ENCODE measurements around the gene KLC1.

DNA sequence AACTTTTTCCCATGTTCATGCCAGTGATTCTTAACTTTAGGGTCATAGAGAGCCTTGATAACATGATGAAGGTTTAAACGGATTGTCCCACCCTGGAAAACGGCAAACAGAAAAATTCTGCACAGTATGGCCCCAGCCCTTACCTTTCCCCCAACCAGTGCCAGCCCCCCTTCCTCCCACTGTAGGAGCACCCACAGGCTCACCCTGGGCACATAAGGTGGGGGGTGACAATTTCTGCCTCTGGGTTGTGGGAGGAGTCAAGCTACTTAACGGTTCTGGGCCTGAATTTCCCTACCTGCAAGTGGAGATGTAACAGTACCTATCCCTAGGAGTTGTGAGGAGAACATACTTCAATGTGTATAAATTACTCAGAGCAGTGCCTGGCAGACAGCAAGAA lies 68.2 kb downstream of the KLC1 start:
- TF ChIP-seq, protein P1, sequence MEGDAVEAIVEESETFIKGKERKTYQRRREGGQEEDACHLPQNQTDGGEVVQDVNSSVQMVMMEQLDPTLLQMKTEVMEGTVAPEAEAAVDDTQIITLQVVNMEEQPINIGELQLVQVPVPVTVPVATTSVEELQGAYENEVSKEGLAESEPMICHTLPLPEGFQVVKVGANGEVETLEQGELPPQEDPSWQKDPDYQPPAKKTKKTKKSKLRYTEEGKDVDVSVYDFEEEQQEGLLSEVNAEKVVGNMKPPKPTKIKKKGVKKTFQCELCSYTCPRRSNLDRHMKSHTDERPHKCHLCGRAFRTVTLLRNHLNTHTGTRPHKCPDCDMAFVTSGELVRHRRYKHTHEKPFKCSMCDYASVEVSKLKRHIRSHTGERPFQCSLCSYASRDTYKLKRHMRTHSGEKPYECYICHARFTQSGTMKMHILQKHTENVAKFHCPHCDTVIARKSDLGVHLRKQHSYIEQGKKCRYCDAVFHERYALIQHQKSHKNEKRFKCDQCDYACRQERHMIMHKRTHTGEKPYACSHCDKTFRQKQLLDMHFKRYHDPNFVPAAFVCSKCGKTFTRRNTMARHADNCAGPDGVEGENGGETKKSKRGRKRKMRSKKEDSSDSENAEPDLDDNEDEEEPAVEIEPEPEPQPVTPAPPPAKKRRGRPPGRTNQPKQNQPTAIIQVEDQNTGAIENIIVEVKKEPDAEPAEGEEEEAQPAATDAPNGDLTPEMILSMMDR (IDR thresholded peaks at IDR 0.05): no peak
- no peak for TF ChIP-seq POLR2A (IDR thresholded peaks at IDR 0.05)
